ENCODE data around the gene CNRIP1. TPM values are rescaled to one million over a fixed set of nuclear protein-coding genes. Genes with fewer than 3 reads are reported as not detected.

The CNRIP1 gene, protein sequence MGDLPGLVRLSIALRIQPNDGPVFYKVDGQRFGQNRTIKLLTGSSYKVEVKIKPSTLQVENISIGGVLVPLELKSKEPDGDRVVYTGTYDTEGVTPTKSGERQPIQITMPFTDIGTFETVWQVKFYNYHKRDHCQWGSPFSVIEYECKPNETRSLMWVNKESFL
- total RNA-seq (2021; ENCODE audit: unreplicated experiment) (not detected), Bru-seq, nascent RNA (percentile 3 among the genes with signal in this experiment), BruChase-seq, experiment 1, labeled RNA remaining after a 6-hour chase (not detected), BruChase-seq, experiment 2, labeled RNA remaining after a 2-hour chase (not detected)
- not detected in 2 replicates for polyA plus RNA-seq (2012)
- long read RNA-seq = 0 reads

DNA sequence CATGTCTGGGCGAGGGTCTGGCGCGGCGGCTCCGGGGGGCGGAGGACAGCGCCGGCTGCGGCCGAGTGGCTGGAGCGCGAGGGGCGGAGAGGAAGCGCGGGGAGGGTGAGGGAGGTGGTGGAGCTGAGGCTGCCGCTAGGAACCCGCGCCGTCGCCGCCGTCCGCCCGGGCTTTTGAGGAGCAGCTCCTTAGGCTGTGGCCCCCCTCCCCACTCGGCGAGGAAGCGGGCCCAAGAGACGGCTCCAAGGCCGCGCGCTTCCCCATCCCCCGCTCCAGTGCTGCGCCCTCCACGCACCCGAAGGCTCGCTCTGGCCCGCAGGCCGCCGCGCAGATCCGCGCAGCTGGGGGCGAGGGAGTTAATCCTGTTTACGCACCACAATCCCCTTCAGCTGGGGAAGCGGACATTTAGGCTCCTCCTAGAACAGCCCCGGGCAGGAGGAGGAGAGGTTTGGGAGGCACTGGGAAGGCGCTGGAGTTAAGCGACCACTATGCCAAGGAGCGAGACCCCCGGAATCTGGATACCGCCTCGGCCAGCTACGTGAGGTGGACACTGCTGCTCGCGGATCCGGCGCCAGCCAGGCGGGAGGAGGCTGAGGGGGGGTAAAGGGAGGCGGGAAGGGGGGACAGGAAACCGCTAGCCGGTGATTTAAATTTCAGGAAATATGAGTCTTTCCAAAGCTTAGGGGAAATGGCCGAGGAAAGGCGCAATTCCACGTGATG is at the start of gene CNRIP1:
Gene CNRIP1 (minus strand): TSS at position 552 of the 720 bp plus-strand sequence. CDS start 549 bp downstream, at position 3.
- Histone ChIP-seq H3K9ac (ENCODE audit: low read length) (no peak within 1 kb of the TSS), H4K20me1 (ENCODE audit: insufficient read depth) (no peaks in the 10 kb centered on the region), H2AFZ (ENCODE audit: low read depth, low read length, poor library complexity, severe bottlenecking) (no peak within 1 kb of the TSS), H3K27me3 (ENCODE audit: insufficient read depth, low read length) (no peaks in the 10 kb centered on the region), H3K4me2 (ENCODE audit: low read length) (no peak within 1 kb of the TSS), H3K36me3 (ENCODE audit: control insufficient read depth in 1 of 2, insufficient read depth in 2 of 2, low read length in 2 of 2) (no peaks in the 10 kb centered on the region), H3K9me3 (ENCODE audit: control insufficient read depth in 1 of 2, insufficient read depth in 1 of 2, low read depth in 1 of 2, low read length in 2 of 2) (no peaks in the 10 kb centered on the region), H3K4me3 (replicated peaks in 1 of 2; ENCODE audit: low read depth in 1 of 2, low read length in 2 of 2) (no peak within 1 kb of the TSS), H3K4me1 (ENCODE audit: control insufficient read depth in 1 of 2, insufficient read depth in 2 of 2, low read length in 2 of 2) (no peaks in the 10 kb centered on the region), H3K9me2 (ENCODE audit: insufficient read depth) (no peaks in the 10 kb centered on the region), H3K79me2 (ENCODE audit: insufficient read depth, low read length) (no peaks in the 10 kb centered on the region), H3K27ac (ENCODE audit: low read depth, low read length) (no peak within 1 kb of the TSS)
- ChIA-PET CTCF (no interaction called here), RAD21 (ENCODE audit: low non-redundant PET in 1 of 2, low total read pairs in 2 of 2, uncharacterized antibody in 2 of 2, unreplicated experiment in 2 of 2) (no interaction called here), POLR2A (no interaction called here)
- DNase-seq (ENCODE audit: low read depth, low spot score) (no peak), ATAC-seq (no peak)
- intact Hi-C loops (cut with micrococcal nuclease) = no loop called here
- TF ChIP-seq POLR2A (IDR thresholded peaks at IDR 0.05; ENCODE audit: borderline replicate concordance, extremely low read depth, insufficient read depth, insufficient read length) (no peak), ZFX (IDR thresholded peaks at IDR 0.05) (no peak), EZH2phosphoT487 (IDR thresholded peaks at IDR 0.05; ENCODE audit: borderline replicate concordance) (no peak)
- TF ChIP-seq, protein P1, sequence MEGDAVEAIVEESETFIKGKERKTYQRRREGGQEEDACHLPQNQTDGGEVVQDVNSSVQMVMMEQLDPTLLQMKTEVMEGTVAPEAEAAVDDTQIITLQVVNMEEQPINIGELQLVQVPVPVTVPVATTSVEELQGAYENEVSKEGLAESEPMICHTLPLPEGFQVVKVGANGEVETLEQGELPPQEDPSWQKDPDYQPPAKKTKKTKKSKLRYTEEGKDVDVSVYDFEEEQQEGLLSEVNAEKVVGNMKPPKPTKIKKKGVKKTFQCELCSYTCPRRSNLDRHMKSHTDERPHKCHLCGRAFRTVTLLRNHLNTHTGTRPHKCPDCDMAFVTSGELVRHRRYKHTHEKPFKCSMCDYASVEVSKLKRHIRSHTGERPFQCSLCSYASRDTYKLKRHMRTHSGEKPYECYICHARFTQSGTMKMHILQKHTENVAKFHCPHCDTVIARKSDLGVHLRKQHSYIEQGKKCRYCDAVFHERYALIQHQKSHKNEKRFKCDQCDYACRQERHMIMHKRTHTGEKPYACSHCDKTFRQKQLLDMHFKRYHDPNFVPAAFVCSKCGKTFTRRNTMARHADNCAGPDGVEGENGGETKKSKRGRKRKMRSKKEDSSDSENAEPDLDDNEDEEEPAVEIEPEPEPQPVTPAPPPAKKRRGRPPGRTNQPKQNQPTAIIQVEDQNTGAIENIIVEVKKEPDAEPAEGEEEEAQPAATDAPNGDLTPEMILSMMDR (IDR thresholded peaks at IDR 0.05 in 2 of 3, conservative IDR thresholded peaks at IDR 0.05 in 1 of 3; ENCODE audit: borderline replicate concordance in 1 of 3, insufficient read depth in 1 of 3, low read depth in 2 of 3, low read length in 2 of 3) = no peak
- BruUV-seq (replicated peaks) = no TSS peak

DNA sequence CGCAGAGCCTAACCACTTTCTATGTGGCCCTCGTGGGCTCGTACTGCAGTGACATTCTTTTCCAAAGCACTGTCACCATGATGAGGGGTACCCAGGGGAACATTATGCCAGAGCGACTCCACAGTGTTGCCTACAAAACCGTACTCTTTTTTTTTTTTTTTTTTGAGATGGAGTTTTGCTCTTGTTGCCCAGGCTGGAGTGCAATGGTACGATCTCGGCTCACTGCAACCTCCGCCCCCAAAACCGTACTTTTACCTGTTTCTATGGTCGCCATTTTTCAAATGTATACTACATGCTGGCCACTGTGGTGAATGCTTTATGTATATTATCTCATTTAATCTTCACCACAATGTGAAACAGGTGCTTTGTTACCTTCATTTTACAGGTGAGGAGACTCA is 49.6 kb upstream of the CNRIP1 start:
- Histone ChIP-seq H3K27ac (ENCODE audit: low read depth, low read length) (no peak overlapping the region), H3K4me1 (ENCODE audit: control insufficient read depth in 1 of 2, insufficient read depth in 2 of 2, low read length in 2 of 2) (no peaks in the 10 kb centered on the region), H3K9me3 (ENCODE audit: control insufficient read depth in 1 of 2, insufficient read depth in 1 of 2, low read depth in 1 of 2, low read length in 2 of 2) (no peaks in the 10 kb centered on the region), H3K27me3 (ENCODE audit: insufficient read depth, low read length) (no peaks in the 10 kb centered on the region), H3K36me3 (ENCODE audit: control insufficient read depth in 1 of 2, insufficient read depth in 2 of 2, low read length in 2 of 2) (no peaks in the 10 kb centered on the region), H3K9ac (ENCODE audit: low read length) (no peak overlapping the region), H3K79me2 (ENCODE audit: insufficient read depth, low read length) (no peaks in the 10 kb centered on the region), H3K4me2 (ENCODE audit: low read length) (no peak overlapping the region), H4K20me1 (ENCODE audit: insufficient read depth) (no peaks in the 10 kb centered on the region), H2AFZ (ENCODE audit: low read depth, low read length, poor library complexity, severe bottlenecking) (no peak overlapping the region), H3K4me3 (replicated peaks in 1 of 2; ENCODE audit: low read depth in 1 of 2, low read length in 2 of 2) (no peak overlapping the region), H3K9me2 (ENCODE audit: insufficient read depth) (no peaks in the 10 kb centered on the region)
- TF ChIP-seq FOSL1 (IDR thresholded peaks at IDR 0.05; ENCODE audit: low read depth) (no peak), ZNF274 (IDR thresholded peaks at IDR 0.05; ENCODE audit: low read depth, low read length) (no peak)
- ChIA-PET RAD21 (ENCODE audit: low non-redundant PET in 1 of 2, low total read pairs in 2 of 2, uncharacterized antibody in 2 of 2, unreplicated experiment in 2 of 2) (no interaction called here), POLR2A (no interaction called here), CTCF (no interaction called here)
- intact Hi-C loops (cut with micrococcal nuclease) = no loop called here
- DNase-seq (ENCODE audit: low read depth, low spot score) (no peak), ATAC-seq (no peak)
- BruUV-seq (replicated peaks) = no TSS peak
